Mesendoderm (in vitro differentiated cells): ENCODE results near the gene ARR3.

Source experiments
- small RNA-seq: library from polyadenylated mRNA; stranded (forward); fragments of <200 nt; extraction: miRNeasy Mini kit (QIAGEN cat#:217004); gene quantifications from one replicate; pipeline ENCODE3, GENCODE V24; 2013; ENCODE audit not compliant: insufficient read depth

Gene ARR3

Small RNAs within 50 kb of the gene (small RNA-seq; reads per million reads assigned to genes)
- gene RNA5SP507, result 0.90 reads per million
